Glomerular visceral epithelial cell (primary cell): ENCODE measurements around the gene SPOPL.
"Not testable (repeated sequence)": the region's sequence is repeated elsewhere in the genome, so short reads cannot be mapped to it uniquely, and the experiment has no call there.

ENCODE experiments used
- DNase-seq: peaks from one replicate; pipeline ENCODE4 v3.0.0-alpha.2; 2016; ENCODE audit errors: extremely low spot score

The SPOPL gene

DNA sequence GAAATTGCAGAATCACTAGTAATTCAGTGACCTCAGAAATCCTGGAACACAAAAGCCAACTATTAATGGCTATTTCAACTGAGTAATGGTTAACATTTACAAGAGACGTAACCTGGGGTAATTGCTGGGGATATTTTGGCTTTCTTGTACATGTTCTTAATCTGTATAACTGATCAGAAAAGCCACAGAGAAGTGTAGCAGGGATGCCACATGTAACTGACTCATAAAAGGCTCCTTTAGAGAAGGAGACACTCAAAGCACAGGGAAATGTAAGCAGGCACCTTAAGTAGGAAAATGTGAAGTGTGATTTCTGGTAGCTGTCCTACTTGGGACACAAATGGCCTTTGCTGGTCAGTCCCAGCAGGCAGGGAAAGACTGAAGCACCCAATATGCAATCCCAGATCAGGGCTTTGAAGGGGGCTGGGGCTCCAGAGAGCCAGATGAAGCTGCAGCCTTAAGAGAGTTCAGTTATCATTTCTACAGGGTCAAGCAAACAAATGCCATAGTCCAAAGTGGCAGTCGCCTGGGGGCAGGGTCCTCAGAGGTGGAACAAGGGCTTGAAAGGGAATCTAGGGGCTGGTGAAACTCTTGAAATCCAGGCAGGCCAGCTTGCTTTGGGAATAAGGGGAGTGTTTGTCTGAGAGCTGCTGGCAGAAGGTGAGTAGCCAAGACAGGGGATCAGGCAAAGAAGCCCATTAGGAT is 7.2 kb upstream of the SPOPL start:
- no peak for DNase-seq

DNA sequence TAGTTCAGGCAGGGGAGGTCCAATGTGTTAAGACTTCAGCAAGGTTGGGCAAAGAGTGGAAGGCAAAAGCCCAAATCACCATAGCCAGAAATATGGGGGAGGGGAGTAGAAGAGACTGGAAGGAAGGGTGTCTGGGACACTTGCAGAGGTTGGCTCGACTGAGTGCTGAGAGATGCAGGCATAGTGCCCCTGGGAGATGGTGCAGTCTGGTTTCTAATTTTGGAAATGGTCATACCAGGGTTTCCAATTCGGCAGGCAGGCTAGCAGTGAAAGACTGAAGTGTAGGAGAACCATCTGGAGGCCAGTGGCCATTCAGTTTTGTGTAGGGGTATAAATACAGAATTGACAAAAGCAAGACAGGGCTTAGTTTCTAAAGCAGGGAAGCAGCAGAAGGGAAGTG is 6.2 kb upstream of the SPOPL start:
- no peak for DNase-seq

DNA sequence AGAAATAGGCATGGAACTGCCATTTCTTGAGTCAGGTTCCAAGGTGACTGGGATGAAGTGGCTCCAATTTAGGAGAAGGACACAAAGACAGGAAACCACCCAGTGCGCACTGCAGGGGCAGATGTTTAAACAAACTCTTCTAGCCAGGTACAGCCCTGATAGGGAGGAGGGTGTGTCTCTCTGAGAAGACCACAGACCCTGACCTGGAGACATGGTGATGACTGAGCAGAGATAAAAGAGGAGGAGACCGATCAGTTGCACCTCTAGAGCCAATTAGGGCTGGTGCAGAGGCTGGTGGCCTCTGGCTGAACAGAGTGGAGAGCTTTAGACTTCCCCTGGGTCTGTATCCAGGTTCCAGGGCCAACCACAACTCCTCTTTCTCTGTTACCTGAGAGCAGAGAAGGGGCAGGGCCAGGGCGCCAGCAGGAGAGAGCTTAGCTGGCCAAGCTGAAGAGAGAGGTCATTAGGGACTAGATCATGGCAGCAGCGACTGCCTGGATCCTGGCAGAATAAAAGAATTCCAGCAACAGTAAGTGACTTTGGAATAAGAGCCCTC is 5.4 kb upstream of the SPOPL start:
- no peak for DNase-seq

DNA sequence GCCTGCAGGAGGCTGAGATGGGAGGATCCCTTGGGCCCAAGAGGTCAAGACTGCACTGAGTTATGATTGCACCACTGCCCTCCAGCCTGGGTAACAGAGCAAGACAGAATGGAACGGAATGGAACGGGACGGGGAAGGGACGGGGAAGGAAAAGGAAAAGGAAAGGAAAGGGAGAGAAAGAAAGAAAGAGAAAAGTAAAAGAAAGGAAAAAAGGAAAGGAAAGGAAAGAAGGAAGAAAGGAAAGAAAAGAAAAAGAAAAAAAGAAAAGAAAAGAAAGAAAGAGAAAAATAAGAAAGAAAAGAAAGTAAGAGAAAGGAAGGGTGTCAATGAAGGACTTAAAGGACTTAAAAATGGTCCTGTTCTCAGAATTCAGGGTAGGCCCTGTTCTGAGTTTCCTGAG is 4.3 kb upstream of the SPOPL start:
- no peak for DNase-seq

DNA sequence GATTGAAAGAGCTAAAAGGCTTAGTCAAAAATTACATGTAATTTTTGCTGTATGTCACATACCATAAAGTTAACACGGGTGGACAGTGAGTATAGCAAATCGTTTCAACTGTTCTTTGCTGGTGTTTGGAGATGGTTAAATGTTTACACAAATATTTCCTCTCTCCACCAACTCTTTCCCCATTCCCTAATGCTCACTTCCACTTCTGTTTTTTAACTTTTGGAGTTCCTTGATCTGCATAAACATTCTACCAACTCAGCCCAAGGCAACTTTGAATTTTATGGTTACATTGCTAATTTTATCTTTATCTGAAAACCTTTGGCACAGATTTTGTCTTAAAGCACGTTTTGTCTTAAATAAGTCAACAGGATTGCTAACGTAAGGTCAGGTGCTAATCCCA is 1.9 kb upstream of the SPOPL start:
- no peak for DNase-seq

DNA sequence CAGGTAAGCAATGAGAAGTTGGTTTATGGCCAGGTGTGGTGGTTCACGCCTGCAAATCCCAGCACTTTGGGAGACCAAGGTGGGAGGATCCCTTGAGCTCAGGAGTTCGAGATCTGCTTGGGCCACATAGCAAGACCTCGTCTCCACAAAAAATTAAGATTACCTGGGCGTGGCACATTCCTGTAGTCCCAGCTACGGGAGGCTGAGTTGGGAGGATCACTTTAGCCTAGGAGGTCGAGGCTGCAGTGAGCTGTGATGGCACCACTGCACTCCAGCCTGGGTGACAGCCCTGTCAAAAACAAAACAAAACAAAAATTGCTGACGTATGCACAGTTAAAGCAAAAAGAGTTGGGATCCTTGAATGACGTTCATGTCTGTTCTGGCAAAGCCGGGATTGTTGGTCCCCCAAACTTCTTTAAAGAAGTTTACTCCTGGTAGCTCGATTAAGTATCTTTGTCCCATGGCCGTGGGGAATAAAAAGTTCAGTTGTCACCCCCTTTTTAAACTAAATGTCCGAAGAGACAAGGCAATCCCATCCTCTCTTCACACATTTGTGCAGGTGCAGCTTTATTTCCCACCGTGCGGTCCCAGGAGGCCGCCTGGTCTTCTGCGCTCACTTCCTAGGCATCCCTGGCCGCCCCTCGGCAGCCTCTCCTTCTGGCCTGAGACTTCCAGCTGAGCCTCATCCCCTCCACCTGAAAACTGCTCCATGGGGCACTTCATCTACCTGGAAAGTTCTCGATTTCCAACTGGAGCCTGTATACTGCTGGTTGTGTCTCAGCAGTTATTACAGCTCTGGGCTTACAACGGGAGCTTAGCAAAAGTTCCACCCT is 762 bp upstream of the SPOPL start:
- DNase-seq: no peak

DNA sequence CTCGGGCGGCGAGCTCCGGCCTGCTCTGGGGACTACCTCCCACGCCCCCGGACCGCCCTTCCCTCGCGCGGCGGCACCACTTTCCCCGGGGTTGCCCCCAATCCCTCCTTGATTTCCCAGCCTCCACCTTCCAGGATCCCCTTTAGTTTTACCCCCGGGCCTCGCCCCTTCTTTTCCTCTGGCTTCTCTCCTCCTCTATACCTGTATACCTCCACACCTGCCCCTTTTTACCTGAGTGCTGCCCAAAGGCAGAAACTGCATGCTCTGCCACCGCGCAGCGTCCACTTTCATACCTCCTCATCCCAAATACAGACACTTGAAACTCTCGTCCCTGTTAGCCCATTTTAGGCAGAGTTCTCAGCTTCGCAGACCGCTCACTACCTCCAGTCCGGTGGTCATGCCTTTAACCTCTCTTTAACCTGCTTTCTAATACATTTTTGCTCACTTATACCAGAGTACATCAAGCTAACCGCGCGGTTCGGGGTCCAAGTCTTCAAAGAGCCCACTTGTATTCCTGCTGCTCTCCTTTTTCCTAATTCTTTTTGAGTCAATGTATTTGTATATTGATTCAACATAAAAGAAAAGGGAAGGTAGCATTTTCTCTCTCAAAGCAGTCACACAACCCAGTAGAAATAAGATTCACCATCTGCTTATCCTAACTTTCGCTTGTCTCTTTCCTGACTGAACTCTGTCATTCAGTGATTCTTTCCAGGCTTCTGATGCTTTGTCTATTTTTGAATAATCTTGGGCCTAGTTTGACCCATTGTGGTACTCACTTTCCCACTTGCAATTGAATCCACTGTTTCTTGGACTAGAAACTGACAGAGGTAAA is 901 bp downstream of the SPOPL start:
- peak; percentile 22 for DNase-seq

DNA sequence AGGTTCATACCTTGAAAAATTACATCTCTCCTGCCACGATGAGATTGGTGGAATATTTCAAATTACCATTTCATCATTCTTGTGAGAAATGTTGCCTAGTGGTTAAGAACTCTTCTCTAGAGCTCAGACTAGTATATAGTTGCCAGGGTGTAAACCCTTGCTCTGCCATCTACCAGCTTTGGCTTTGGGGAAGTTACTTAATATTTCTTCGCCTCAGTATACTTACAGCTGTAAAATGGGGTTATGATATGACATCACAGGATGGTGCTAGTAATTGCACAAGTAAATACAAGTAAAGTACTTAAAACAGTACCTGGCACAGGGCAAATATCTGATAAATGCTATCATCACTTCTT is 1.5 kb downstream of the SPOPL start:
- peak; percentile 12 for DNase-seq

DNA sequence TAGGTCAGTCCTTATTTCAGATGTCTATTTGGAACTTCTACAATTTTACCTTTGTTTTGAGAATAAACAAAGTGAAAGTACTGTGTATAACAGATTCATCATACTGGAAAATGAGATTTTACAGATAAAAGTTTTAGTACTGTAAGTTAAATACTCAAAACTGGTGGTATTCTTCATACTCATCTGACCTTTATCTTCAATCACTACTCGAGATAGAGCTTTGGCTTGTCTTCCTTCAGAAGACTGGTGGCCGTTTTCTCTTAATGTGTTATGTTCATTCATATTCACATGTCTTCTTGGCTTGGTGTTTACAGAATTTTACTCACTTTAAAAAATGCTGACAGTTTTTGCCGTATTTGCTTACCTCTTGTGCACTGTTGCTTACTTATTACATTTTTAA is 2.1 kb downstream of the SPOPL start:
- no peak for DNase-seq

DNA sequence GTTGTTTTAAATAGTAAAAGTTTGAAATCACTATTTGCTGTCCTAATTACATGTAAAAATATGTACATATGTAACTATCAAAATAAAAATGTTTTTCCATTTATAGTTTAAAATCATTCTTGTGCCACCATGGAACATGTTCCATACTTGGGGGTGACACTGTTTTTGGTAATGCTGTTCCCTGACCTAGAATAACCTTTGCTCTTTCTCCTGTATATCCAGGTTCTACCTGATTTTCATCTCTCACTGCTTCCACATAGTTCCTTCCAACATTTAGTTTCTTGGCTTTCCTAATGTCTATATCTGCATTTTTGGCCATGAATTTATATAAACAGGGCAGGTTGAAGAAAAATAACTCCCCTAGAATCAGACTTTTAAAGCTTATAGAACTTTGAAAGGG is 2.5 kb downstream of the SPOPL start:
- no peak for DNase-seq

DNA sequence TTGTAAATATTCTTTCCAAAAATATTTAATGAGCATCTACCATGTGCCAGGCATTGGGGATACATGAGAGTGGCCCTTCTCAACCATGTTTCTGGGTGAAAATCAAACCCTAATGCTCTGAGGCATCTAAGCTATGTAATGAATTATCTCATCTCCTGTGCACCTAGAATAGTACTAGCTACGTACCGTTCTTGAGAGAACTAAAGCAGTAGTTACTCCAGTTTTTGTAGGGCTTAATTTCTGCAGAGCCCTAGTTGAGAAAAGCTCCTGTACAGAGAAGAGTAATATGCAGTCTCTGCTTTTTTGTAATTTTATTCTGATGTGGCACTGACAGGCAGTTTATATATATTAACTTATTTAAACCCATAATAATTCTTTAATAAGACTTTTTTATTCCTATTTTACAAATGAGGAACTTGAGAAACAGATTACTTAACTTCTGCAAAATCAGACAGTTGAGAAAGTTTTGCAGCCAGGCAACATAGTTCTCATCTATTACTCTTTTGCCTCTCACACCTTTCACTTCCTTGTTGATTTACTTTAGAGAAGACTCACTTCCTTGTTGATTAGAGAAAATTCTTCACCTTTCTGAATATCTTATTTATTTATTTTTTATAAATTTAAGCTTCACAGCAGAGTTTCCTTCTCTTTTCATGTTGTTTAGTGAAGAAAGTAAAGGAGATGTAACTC is 3.1 kb downstream of the SPOPL start:
- no peak for DNase-seq

DNA sequence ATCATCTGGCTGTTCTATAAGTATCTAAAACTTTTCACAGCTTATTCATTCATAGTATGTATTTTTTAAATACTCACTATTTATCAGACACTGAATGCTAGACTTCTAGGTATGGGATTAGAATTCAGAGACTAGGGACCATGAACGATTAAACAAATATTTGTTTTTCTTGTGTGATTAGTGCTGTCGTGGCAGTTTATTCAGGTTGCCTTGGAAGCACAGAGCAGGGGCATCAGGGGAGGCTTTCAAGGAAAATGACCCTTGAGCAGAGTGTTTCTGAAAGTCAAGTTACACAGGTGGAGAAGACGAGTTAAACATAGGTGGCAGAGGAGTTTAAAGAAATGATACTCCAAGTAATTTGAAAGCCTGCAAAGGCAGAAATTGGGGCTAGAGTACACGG is 5.7 kb downstream of the SPOPL start:
- DNase-seq: no peak

DNA sequence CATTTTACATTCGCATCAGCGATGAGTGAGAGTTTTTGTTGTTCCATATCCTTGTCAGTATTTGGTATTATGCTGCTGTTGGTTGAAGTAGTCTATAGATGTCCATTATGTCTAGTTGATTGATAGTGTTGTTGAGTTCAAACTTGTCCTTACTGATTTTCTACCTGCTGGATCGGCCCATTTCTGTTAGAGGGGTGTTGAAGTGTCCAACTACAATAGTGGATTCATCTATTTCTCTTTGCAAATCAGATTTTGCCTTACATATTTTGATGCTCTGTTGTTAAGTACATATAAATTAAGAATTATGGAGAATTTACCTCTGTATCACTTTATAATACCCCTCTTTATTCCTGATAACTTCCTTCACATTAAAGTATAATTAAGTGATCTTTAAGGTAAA is 8.7 kb downstream of the SPOPL start:
- DNase-seq: no peak

DNA sequence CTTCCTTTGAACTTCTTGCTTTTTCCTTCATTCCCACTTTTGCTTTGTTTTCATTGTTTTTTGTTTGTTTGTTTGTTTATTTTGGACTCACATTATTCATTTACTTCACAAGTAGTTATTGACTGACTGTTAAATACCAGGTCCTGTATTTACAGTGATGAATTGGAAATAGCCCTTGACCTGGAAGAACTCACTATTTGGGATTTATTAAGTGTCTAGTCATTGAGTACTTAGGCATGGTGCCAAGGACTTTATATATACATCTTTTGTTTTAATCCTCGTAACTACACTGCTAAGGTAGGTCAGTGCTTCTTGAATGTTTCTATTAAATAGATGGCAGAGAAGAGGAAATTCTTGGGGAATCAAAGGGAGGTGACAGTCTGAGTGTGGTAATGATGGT is 11.1 kb downstream of the SPOPL start:
- DNase-seq: no peak

DNA sequence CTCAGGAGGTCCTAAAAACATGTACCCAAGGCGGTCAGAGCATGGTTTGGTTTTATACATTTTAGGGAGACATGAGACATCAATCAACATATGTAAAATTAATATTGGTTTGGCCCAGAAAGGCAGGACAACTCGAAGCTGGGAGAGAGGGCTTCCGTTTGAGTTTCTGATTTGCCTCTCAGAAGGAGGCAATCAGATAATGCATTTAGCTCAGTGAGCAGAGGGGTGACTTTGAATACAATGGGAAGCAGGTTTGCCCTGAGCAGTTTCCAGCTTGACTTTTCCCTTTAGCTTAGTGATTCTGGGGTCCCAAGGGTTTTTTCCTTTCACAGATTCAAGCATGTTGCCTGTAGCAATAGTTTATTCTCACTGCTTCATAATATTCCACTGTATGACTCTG is 12.6 kb downstream of the SPOPL start:
- DNase-seq: no peak

DNA sequence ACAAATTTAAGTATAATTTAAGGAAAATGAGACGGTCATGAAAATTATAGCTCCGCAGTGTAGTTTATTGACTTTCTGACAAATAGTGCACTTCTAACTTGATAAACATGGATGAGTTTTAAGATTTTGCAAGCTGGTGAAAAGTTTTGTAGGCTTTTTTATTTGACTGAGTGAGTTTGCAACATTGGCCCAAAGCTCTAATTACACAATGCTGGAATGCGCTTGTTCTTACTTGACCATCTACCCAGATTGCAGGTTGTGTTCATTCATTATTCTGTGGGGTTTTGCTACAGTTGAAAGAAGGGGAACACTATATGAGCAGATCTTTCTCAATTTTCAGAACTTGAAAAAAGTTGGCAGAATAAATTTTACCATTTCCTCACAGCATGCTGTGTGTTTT is 13.5 kb downstream of the SPOPL start:
- DNase-seq: no peak

DNA sequence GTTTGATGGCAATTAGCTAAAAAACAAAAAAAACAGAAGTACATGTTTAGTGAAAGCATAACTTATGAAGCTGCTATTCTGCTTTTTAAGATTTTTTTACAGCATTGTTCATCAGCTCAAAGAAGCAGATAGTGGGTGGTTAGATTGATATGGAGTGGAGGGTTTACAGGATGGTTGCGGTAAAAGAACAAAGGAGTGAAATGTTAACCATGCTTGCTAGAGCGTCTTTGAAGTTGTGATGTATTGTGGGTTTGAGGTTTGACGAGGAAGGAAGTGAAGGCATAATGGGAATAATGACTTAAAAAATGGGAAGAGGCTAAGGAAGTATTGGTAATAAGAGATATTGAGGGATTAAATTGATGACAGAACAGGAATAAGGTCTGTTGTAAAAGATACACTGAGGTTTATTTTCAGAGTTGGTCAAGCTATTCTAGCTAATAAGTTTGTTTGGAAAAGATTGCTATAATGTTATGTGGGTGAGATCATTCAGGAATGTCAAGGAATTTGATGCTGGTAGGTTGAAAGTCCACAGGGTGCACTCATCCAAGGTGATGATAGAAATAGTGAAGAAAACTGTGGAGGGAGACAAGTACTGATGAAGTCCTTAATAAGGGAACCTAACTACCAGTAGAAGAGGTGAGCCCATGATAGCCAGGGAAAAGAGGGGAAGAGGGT is 14.6 kb downstream of the SPOPL start:
- DNase-seq: peak; percentile 76

DNA sequence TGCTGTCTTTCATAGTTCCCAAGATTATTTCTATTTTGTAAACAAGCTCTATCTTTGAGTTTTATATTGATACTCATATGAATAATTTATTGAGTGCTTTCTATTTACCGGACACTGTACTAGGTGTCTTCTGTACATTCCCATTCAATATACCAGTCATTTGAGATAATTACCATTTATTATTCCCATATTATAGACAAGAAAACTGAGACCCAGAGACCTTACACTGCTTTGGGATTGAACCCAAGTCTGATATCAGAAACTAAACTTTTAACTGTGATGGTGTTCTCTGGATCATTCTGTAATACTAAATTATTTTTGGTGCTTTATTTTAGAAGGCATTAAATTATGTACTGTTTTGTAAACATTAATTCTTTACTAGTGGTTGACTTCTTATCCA is 17.3 kb downstream of the SPOPL start:
- no peak for DNase-seq

DNA sequence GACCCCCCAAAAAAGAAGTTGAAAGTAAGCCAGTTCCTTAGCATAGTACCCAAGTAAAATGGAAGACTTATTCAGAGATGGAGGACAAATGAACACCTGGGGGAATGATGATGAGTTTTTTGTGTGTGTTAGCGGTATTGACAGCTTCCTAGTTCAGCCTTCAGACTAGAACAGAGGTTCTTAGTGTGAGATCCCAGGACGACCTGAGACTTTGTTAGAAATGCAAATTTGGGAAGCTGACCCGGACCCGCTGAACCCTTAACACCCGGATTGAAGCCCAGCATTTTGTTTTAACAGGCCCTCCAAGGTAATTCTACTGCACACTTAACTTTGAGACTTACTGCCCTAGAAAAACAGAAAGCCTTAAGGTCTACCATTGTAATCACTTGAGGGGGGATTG is 20.3 kb downstream of the SPOPL start:
- no peak for DNase-seq

DNA sequence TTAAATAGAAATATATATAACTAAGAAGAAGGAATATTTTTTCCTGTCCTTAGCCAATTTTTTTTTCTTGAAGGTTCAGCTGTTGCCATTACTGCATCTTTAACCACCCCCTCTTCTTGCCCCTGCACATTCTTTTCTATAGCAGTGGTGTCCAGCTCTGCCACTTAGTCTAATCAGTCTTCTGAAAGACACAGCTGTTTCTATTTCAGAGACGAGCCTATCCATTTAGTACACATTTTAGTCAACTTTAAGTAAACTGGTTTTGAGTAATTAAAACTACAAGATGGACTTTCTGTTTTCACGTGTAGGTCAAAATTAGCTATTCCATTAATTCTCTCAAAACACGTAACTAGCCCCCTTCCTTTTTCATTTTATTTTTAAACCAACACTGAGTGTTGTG is 21.0 kb downstream of the SPOPL start:
- no peak for DNase-seq

DNA sequence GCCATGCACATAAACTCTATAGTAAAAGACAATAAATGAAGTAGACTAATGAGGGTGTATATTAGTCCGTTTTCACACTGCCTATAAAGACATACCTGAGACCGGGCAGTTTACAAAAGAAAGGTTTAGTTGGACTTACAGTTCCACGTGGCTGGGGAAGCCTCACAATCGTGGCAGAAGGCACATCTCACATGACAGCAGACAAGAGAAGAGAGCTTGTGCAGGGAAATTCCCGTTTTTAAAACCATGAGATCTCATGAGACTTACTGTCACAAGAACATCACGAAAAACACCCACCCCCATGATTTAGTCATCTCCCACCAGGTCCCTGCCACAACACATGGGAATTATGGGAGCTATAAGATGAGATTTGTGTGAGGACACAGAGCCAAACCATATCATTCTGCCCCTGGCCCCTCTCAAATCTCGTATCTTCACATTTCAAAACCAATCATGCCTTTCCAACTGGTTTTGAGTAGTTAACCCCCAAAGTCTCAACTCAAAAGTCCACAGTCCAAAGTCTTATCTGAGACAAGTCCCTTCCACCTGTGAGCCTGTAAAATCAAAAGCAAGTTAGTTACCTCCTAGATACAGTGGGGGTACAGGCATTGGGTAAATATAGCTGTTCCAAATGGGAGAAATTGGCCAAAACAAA is 21.6 kb downstream of the SPOPL start:
- not testable (repeated sequence) for DNase-seq
